GM21367 (cell line): Measurements from ENCODE around the gene RCAN2.

Source experiments
- ATAC-seq: cut with Tn5 transposase; IDR thresholded peaks from one replicate; pipeline ENCODE4 v1.9.1; 2021; ENCODE audit not compliant: unreplicated experiment

Gene RCAN2

GRCh38 chr6:46220352-46221221 lies 270.7 kb downstream of the RCAN2 start:
- ATAC-seq: peak; percentile 62

- no peak for ATAC-seq
These were observed 271.6 kb downstream of the RCAN2 start for GRCh38 chr6:46219661-46220060.

DNA sequence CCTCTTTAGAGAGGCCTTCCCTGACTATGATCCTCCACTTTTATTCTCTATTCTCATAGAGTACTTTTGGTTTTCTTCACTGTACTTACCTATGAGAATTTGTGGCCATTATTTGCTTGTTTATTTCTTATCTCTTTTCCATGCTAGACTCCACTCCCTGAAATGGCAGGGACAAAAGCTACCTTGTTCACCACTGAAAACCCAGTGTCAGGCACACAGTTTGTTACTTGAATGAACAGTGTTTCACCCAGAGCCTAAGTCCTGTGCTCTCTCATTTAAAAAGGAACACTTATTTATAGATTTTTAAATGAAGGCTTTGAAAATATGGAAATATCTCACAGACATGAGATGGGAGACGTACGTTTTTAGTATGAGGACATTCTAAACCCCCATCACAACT lies 272.8 kb downstream of the RCAN2 start:
- ATAC-seq: no peak

DNA sequence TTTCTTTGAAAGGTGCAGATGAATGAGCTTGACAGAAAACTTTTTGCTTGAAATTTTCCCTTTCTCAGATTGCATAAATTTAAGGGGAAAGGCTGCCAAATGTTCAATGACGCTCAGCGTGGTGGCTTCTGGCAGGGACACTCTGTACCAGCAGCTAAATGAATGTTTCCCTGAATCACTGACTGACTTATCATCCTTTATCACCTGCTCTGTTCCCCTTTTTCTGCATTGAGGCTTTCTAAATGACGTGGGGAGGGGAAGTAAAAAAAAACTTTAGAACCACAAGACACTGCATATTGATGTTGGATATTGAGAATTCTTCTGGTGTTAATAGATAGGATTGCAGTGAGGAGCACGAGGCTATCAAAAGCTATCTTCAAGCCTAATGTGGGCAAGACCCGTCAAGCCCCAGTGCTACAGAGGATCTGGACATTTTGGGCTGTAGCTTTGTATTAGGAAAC lies 273.5 kb downstream of the RCAN2 start:
- ATAC-seq: peak; percentile 50

GRCh38 chr6:46216879-46217278 lies 274.4 kb downstream of the RCAN2 start:
- no peak for ATAC-seq

DNA sequence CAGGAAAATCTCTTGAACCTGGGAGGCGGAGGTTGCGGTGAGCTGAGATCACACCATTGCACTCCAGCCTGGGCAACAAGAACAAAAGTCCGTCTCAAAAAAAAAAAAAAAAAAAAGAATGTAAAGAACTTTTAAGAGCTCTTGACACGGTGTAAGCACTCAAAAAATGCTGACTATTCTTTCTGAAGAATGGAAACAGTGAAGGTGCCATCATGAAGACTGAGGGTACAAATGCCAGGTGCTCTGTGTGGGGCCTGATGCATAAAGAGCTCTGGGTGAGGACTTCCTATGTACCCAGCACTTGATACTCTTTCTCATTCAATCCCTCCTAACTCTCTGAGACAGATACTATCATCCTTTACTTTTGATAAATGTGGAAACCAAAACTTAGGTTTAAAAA lies 275.5 kb downstream of the RCAN2 start:
- ATAC-seq: no peak

GRCh38 chr6:46215213-46215612 lies 276.0 kb downstream of the RCAN2 start:
- ATAC-seq: no peak

DNA sequence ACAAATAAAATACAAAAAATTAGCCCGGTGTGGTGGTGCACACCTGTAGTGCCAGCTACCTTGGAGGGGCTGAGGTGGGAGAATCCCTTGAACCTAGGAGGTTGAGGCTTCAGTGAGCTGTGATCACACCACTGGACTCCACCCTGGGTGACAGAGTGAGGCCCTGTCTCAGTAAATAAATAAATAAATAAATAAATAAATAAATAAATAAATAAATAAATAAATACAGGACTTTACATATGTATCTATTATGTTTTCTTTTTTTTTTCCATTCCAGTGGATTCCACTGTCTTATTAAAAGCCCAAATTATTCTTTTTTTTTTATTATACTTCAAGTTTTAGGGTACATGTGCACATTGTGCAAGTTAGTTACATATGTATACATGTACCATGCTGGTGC lies 279.3 kb downstream of the RCAN2 start:
- ATAC-seq: no peak

DNA sequence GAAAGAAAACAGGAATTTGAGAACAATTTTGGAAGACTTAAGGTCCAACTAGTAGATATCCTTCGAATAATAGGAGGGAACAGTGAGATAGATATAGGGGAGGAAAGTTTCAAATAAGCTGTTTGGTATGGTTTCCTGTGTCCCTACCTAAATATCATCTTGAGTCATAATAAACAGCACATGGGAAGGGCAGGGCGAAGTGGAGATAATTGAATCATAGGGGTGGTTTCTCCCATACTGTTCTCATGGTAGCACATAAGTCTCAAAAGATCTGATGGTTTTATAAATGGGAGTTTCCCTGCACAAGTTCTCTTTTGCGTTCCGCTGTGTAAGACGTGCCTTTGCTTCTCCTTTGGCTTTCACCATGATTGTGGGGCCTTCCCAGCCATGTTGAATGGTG lies 281.0 kb downstream of the RCAN2 start:
- no peak for ATAC-seq

- ATAC-seq: no peak
These were observed 282.9 kb downstream of the RCAN2 start for GRCh38 chr6:46208303-46208702.

DNA sequence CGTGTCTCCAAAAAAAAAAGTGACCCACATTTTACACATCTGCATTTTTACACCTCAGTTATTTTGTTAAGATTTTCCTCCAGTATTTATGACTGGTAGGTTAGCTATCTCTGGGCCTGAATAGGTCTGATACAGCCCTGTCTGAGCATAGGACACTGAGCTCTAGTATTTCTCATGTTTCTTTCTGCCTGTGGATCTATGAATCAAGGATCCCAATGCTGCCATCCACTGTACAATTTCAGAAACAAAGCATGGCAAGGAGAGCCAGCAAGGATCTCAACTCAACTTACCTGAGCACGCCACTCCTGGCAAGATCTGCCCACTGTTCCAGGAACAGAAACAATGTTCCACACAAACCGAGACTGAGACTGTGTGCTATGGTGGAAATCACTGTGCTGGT lies 284.1 kb downstream of the RCAN2 start:
- ATAC-seq: no peak

DNA sequence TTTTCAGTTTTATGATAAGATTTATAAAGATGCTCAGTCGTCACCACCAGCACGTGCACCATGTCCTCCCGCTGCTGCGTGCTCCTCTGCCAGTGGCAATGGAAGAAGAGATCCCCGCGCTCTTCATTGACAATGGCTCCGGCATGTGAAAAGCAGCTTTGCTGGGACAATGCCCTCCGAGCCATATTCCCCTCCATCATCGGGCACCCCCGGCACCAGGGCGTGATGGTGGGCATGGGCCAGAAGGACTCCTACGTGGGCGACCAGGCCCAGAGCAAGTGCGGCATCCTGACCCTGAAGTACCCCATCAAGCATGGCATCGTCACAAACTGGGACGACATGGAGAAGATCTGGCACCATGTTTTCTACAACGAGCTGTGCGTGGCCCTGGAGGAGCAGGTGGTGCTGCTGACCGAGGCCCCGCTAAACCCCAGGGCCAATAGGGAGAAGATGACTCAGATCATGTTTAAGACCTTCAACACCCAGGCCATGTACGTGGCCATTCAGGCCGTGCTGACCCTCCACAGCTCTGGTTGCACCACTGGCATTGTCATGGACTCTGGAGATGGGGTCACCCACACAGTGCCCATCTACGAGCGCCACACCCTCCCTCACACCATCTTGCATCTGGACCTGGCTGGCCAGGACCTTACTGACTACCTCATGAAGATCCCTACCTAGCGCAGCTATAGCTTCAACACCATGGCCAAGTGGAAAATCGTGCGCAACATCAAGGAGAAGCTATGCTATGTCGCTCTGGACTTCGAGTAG lies 286.2 kb downstream of the RCAN2 start:
- no peak for ATAC-seq

DNA sequence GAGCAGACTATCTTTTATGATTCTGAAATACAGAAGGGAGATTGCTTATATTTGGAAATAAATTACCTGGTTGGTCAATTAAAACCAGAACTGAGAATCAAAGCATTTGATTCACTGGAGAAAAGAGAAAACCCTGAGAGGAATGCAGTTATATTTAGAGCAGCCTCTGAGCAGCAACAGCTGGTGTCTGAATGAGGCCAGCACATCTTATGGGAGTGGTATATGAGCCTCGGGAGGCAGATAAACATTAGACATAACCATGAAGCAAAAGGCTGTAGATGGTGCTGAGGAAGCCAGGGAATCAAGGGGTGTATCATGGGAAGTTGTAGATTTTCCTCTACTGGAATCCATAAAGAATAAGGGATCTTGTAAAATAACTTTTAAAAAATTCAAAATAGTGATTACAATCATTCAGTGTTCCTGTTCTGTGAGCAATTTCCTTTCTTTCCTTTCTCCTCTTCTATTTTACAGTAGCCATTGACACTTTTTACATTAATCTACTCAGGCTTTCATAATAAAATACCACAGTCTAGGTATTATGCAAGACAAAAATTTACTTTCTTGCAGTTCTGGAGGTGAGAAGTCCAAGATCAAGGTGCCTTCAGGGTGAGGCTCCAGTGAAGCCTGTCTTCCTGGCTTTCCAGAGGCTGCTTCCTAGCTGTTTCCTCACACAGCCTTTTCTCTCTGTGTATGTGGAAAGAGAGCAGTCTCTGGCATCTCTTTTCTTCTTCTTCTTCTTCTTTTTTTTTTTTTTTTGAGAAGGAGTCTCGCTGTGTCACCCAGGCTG lies 287.7 kb downstream of the RCAN2 start:
- no peak for ATAC-seq

DNA sequence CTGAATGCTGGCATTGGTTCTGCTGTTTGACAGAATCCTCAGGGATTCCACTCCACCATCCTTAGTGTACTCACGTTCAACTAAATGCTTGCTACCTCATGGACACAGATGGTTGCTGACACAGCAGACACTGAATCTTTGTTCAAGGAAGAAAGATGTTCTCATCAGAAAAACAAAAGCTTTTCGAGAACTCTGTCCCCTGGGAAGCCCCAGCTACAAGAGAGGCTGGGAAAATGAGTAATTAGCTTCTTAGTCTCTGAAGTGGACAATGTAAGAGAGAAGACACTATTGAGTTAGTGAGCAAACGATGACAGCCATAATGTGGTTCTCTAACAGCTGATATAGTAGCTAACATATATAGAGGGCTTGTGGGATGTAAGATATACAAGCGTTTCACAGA lies 289.5 kb downstream of the RCAN2 start:
- no peak for ATAC-seq

GRCh38 chr6:46199387-46199786 lies 291.9 kb downstream of the RCAN2 start:
- no peak for ATAC-seq

GRCh38 chr6:46191961-46192360 lies 299.3 kb downstream of the RCAN2 start:
- ATAC-seq: no peak

DNA sequence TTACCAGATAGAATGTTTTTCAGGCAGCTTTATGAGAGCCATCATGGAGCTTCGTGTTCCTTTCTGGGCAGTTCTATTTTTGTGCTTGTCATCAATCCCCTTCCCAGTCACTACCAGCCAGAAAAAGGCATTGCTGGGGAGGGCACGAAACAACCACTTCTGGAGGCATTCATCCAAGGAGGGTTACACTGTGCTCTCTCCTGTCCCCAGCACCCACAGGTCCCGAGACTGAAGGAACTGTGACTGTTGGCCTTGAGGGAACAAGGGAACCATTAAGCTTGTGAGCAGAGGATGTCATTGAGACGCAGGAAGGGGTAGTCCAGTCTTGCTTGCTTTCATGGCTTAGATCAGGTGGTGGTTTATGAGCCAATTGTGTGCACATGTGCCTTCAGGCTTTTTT lies 300.4 kb downstream of the RCAN2 start:
- no peak for ATAC-seq

- ATAC-seq: no peak
These were observed 301.5 kb downstream of the RCAN2 start for GRCh38 chr6:46189726-46190125.

DNA sequence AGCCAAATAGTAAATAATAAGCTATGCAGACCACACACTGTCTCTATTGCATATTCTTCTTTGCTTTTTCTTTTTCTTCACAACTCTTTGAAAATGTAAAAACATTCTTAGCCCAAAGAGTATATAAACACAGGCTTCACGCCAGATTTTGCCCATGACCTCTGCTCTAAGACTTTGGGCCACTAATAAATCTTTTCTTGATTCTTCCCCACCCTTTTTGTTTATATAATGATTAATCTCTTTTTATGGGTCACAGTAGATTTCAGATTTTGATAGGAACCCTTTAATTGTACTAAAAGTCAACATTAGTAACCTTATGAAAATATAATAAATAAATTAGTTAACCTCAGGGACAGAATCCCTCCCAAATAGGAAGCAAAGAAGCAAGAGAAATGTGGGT lies 304.7 kb downstream of the RCAN2 start:
- no peak for ATAC-seq

DNA sequence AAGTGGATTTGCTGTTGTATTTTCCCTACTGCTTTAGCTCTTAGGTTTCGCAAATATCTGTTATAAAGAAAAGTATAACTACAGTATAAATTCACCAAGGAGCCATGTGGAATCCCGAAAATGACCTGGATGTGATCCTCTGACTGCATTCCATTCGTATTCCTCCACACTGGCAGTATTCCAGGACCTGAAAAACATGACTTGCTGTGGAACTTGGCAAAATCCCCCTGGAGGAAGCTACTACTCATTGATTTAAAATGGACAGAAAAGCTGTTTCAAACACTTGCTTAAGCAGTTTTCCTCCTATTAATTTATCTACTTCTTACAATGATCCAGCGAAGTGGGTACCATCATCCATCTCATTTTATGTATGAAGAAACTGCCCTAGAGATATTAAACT lies 307.1 kb downstream of the RCAN2 start:
- ATAC-seq: no peak

DNA sequence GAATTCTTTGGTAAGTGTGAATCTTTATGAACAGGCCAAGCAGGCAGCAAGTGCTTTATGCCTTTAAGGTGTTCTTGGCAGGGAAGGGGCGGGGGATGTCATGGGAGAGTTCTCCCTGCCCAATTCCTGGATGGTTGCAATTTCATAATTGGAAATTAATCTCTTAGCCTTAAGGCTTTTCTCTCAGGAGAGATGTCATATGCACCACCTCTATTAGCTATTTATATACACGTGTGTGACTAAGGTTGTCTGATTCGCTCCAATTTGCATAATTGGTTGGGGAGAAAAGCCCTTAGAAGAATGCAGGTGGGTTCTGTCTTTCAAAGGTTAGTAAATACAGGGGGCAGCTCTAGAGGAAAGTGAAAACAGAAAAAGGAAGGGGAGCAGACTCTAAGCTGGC lies 315.3 kb downstream of the RCAN2 start:
- no peak for ATAC-seq
